GM12878 (cell line): ENCODE data around the gene C10orf90. TPM values are rescaled to one million over a fixed set of nuclear protein-coding genes. Genes with fewer than 3 reads are reported as not detected.

Experiments used
- ATAC-seq: fragments of 200-7000 bp; cut with Tn5 transposase; 3 replicates; pipeline ENCODE4 v1.9.1; 2020; ENCODE audit warnings: mild to moderate bottlenecking, moderate library complexity
- BruUV-seq: library from RNA; stranded (reverse); fragments of 400-500 nt; replicated peaks from 2 replicates; lab custom pipeline; 2021; lab: Mats Ljungman, UMichigan
- CTCF ChIA-PET: fragments of 300-600 bp; sonication (Branson Sonifier 250); formaldehyde crosslinking; extraction: SDS; loops from one replicate; lab custom pipeline; 2021; ENCODE audit warnings: inconsistent platforms; lab: Yijun Ruan, JAX
- POLR2A ChIA-PET: fragments of 350-600 bp; formaldehyde crosslinking; extraction: SDS; loops from one replicate; lab custom pipeline; 2021; ENCODE audit warnings: inconsistent platforms; lab: Charles Lee
- RAD21 ChIA-PET: fragments of 300-600 bp; sonication (Branson Sonifier 250); formaldehyde crosslinking; loops from one replicate; lab custom pipeline; 2023; ENCODE audit warnings: antibody characterized with exemption; ENCODE audit not compliant: unreplicated experiment; lab: Charles Lee
- SMC1A ChIA-PET: fragments of 300-600 bp; sonication (Branson Sonifier 250); formaldehyde crosslinking; loops from one replicate; lab custom pipeline; 2023; ENCODE audit not compliant: unreplicated experiment, uncharacterized antibody; lab: Charles Lee
- DNase-seq: peaks from one replicate; pipeline ENCODE4 v3.0.0-alpha.2; 2011; ENCODE audit warnings: low read depth, low spot score
- FAIRE-seq: peaks from 3 replicates; lab custom pipeline; 2011; peaks lifted over from hg19 to GRCh38; lab: Jason Lieb, UNC
- H2AFZ ChIP-seq: 2 replicates; pipeline ENCODE4 v1.6.0; 2011; ENCODE audit warnings: low read depth, low read length, control low read depth; ENCODE audit not compliant: control insufficient read depth
- H3K27ac ChIP-seq: 2 replicates; pipeline ENCODE4 v1.5.1; 2011; ENCODE audit warnings: control low read depth; ENCODE audit not compliant: control insufficient read depth, insufficient read depth
- H3K27me3 ChIP-seq, 2 experiments: replicated peaks in 1 of 2; 2 replicates each; pipeline versions ENCODE4 v1.6.0 to v1.6.1; 2011; ENCODE audit warnings: low read length in 1 of 2; ENCODE audit not compliant: control insufficient read depth in 2 of 2, insufficient read depth in 2 of 2
- H3K36me3 ChIP-seq, 2 experiments: 2 replicates each; pipeline ENCODE4 v1.5.1; 2011; ENCODE audit warnings: low read length in 1 of 2; ENCODE audit not compliant: control insufficient read depth in 2 of 2, insufficient read depth in 2 of 2
- H3K4me1 ChIP-seq: 2 replicates; pipeline ENCODE4 v1.6.1; 2011; ENCODE audit warnings: mild to moderate bottlenecking, low read length, moderate library complexity, mixed read lengths; ENCODE audit not compliant: control insufficient read depth, insufficient read depth
- H3K4me2 ChIP-seq: 2 replicates; pipeline ENCODE4 v1.6.0; 2011; ENCODE audit warnings: control low read depth; ENCODE audit not compliant: control insufficient read depth, insufficient read depth
- H3K4me3 ChIP-seq: fragments of 200-600 bp; sonication (generic); 2 replicates; pipeline ENCODE4 v1.5.1; 2016
- H3K79me2 ChIP-seq: 2 replicates; pipeline ENCODE4 v1.6.0; 2011; ENCODE audit warnings: low read length; ENCODE audit not compliant: control insufficient read depth, insufficient read depth
- H3K9ac ChIP-seq: 2 replicates; pipeline ENCODE4 v1.8.0; 2011; ENCODE audit warnings: low read length, control low read depth, mixed read lengths; ENCODE audit not compliant: control insufficient read depth, insufficient read depth
- H3K9me3 ChIP-seq: replicated peaks from 3 replicates; pipeline ENCODE4 v1.5.1; 2011; ENCODE audit warnings: mild to moderate bottlenecking, low read length; ENCODE audit not compliant: control insufficient read depth, insufficient read depth
- H4K20me1 ChIP-seq: 2 replicates; pipeline ENCODE4 v1.6.0; 2011; ENCODE audit not compliant: control insufficient read depth, insufficient read depth
- ASH2L ChIP-seq: fragments of 300-600, 200-600 bp; sonication (generic); IDR thresholded peaks from 2 replicates; pipeline ENCODE4 v1.6.1; 2017; ENCODE audit warnings: low read depth, mild to moderate bottlenecking, borderline replicate concordance
- ATF7 ChIP-seq: fragments of 450-650 bp; IDR thresholded peaks from 2 replicates; pipeline ENCODE4 v1.6.1; 2016; ENCODE audit warnings: low read depth, mild to moderate bottlenecking
- BRCA1 ChIP-seq: IDR thresholded peaks from 2 replicates; pipeline ENCODE4 v1.6.1; 2011; ENCODE audit warnings: low read depth, low read length, improper control_type of control experiment
- CEBPB ChIP-seq, 2 experiments: fragments of 150-350 bp in 1 of 2; IDR thresholded peaks; 2 replicates each; pipeline ENCODE4 v1.6.1; 2012 to 2014; ENCODE audit warnings: low read depth in 2 of 2, low read length in 2 of 2, borderline replicate concordance in 1 of 2, inconsistent platforms in 1 of 2
- EZH2 ChIP-seq: IDR thresholded peaks from 2 replicates; pipeline ENCODE4 v1.6.1; 2012; ENCODE audit warnings: low read depth, mild to moderate bottlenecking, control low read depth, inconsistent platforms, low read length, borderline replicate concordance; ENCODE audit not compliant: control insufficient read depth
- FOXK2 ChIP-seq: fragments of 450-650 bp; IDR thresholded peaks from 2 replicates; pipeline ENCODE4 v1.6.1; 2017; ENCODE audit warnings: mild to moderate bottlenecking, moderate library complexity
- NRF1 ChIP-seq: conservative IDR thresholded peaks from 2 replicates; pipeline ENCODE4 v1.6.1; 2011; ENCODE audit warnings: mild to moderate bottlenecking, low read depth, low read length, improper control_type of control experiment
- RAD21 ChIP-seq: IDR thresholded peaks from 2 replicates; pipeline ENCODE4 v1.6.1; 2011; ENCODE audit warnings: mild to moderate bottlenecking, low read depth, low read length, moderate library complexity; ENCODE audit not compliant: insufficient read depth
- SUPT20H ChIP-seq: IDR thresholded peaks from 2 replicates; pipeline ENCODE4 v1.6.1; 2011; ENCODE audit warnings: low read depth, mild to moderate bottlenecking, low read length, moderate library complexity, borderline replicate concordance; ENCODE audit not compliant: control insufficient read depth
- ZBED1 ChIP-seq: IDR thresholded peaks from 2 replicates; pipeline ENCODE4 v1.6.1; 2016; ENCODE audit warnings: borderline replicate concordance
- ZNF384 ChIP-seq: IDR thresholded peaks from 2 replicates; pipeline ENCODE4 v1.6.1; 2012; ENCODE audit warnings: low read depth, mild to moderate bottlenecking, low read length, improper control_type of control experiment, borderline replicate concordance
- WGBS: methylation state at CpG from one replicate; pipeline ENCODE4 v1.1.6; 2016; ENCODE audit warnings: low lambda C conversion rate; ENCODE audit not compliant: insufficient replicate concordance, insufficient coverage; ENCODE audit errors: missing lambda C conversion rate; 5-methylcytosine and 5-hydroxymethylcytosine counted together
- in situ Hi-C: fragments of 300-500 bp; cut with MboI; formaldehyde crosslinking; loops from 9 replicates; pipeline ENCODE4 v1.14.3; 2018; ENCODE audit warnings: mixed read lengths
- intact Hi-C: fragments of 100-400 bp; cut with micrococcal nuclease; formaldehyde crosslinking; loops from one replicate; pipeline ENCODE4 v1.14.2; 2022; ENCODE audit not compliant: unreplicated experiment
- polyA plus RNA-seq, 11 experiments: library from polyadenylated mRNA; depleted of rRNA in 4 of 11; unstranded in 6 of 11; stranded (reverse) in 5 of 11; fragments of >200 nt; fragmentation: Nextera tagmentation in 4 of 11; fragmentation: Illumina TruSeq in 1 of 11; extraction: Ambion mirVana in 4 of 11; extraction: Trizol in 1 of 11; gene quantifications; 1 replicate in 1 of 11; 2 replicates in 10 of 11; pipeline versions ENCODE4 v1.2.1 to v1.2.3, GENCODE V29; 2011 to 2016; ENCODE audit warnings: inconsistent platforms in 2 of 11, missing spikeins in 2 of 11, low read depth in 1 of 11
- total RNA-seq, 4 experiments: library from RNA; depleted of rRNA in 3 of 4; stranded (reverse); fragments of >200 nt in 3 of 4; fragmentation: Illumina TruSeq in 1 of 4; extraction: Trizol in 1 of 4; gene quantifications; 2 replicates each; pipeline versions ENCODE4 v1.2.1 to v1.2.3, GENCODE V29; 2013 to 2021
- TF ChIP-seq, protein P1 (sequence below): fragments of 150-350 bp; IDR thresholded peaks from 2 replicates; pipeline ENCODE4 v1.6.1; 2016; ENCODE audit warnings: low read depth, low read length
- TF ChIP-seq, protein P2 (sequence below): IDR thresholded peaks from 2 replicates; pipeline ENCODE4 v1.6.1; 2011; ENCODE audit warnings: borderline replicate concordance, low read depth, mild to moderate bottlenecking, moderate library complexity, low read length; ENCODE audit not compliant: insufficient read depth, poor library complexity, severe bottlenecking
- TF ChIP-seq, protein P3 (sequence below): fragments of 450-650 bp; IDR thresholded peaks from 2 replicates; pipeline ENCODE4 v1.6.1; 2017; ENCODE audit warnings: mild to moderate bottlenecking, moderate library complexity

Gene C10orf90
- total and polyA plus RNA-seq, 10 of the 15 experiments (the other 5 are each of a cell fraction or from before 2014, with no cell fraction given): 0.04 TPM; not detected in 9

DNA sequence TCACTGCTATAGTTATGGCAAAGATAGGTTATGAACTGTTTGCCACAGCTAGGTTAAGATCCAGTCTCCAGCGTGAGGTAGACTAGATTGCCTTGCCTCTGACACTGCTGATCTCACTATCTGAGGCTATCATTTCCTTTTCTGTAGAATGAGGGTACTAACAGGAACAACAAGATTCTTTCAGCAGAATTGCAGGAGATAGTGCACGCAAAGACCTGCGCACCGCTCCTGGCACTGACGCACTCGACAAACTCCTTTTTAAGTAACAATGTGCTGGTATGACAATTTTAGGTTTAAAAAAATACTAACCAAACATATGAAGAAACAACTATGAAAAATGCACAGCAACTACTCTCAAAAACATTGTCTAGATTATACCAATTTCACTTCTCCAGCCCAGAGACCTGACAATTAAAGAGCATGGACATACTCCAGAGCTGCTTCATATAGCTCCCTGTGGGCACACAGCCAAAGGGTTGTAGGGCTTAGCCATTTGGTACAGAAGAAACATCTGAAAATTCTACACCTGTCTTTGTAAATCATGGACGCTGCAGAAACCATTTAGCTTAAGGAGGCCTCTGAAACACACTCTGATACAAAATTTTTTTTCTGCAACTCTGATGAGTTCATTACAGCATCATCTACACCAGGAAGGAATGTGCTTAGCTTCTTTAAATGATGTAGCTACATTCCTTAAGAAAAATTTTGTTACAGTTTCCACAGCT, 290.0 kb downstream of the C10orf90 start:
- Histone ChIP-seq H3K4me2 (no peak overlapping the region), H3K9ac (no peak overlapping the region), H3K27ac (no peak overlapping the region), H3K4me1 (no peaks in the 10 kb centered on the region), H3K36me3 (no peaks in the 10 kb centered on the region), H3K9me3 (no peaks in the 10 kb centered on the region), H3K4me3 (no peak overlapping the region), H3K79me2 (no peaks in the 10 kb centered on the region), H2AFZ (no peak overlapping the region), H3K27me3 (no peaks in the 10 kb centered on the region), H4K20me1 (no peaks in the 10 kb centered on the region)
- 67% methylated on average over 7 of the region's 7 CpGs for WGBS
- FAIRE-seq: no peak
- no peak for DNase-seq
- in situ Hi-C loops (no loop called here), intact Hi-C loops (no loop called here)
- ATAC-seq: no peak
- RAD21 ChIA-PET: no interaction called here
- no TSS peak for BruUV-seq
- CTCF ChIA-PET: no interaction called here
- SMC1A ChIA-PET: no interaction called here
- POLR2A ChIA-PET: no interaction called here
- TF ChIP-seq ZNF384 (no peak), SUPT20H (no peak), RAD21 (no peak), ATF7 (no peak), NRF1 (no peak), EZH2 (no peak), ZBED1 (no peak), FOXK2 (no peak), CEBPB (IDR thresholded peaks at IDR 0.05; ENCODE audit: borderline replicate concordance in 1 of 2, low read depth in 2 of 2, low read length in 2 of 2) (no peak), BRCA1 (no peak), ASH2L (no peak)
- TF ChIP-seq, protein P1, sequence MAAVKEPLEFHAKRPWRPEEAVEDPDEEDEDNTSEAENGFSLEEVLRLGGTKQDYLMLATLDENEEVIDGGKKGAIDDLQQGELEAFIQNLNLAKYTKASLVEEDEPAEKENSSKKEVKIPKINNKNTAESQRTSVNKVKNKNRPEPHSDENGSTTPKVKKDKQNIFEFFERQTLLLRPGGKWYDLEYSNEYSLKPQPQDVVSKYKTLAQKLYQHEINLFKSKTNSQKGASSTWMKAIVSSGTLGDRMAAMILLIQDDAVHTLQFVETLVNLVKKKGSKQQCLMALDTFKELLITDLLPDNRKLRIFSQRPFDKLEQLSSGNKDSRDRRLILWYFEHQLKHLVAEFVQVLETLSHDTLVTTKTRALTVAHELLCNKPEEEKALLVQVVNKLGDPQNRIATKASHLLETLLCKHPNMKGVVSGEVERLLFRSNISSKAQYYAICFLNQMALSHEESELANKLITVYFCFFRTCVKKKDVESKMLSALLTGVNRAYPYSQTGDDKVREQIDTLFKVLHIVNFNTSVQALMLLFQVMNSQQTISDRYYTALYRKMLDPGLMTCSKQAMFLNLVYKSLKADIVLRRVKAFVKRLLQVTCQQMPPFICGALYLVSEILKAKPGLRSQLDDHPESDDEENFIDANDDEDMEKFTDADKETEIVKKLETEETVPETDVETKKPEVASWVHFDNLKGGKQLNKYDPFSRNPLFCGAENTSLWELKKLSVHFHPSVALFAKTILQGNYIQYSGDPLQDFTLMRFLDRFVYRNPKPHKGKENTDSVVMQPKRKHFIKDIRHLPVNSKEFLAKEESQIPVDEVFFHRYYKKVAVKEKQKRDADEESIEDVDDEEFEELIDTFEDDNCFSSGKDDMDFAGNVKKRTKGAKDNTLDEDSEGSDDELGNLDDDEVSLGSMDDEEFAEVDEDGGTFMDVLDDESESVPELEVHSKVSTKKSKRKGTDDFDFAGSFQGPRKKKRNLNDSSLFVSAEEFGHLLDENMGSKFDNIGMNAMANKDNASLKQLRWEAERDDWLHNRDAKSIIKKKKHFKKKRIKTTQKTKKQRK: no peak
- TF ChIP-seq, protein P2, sequence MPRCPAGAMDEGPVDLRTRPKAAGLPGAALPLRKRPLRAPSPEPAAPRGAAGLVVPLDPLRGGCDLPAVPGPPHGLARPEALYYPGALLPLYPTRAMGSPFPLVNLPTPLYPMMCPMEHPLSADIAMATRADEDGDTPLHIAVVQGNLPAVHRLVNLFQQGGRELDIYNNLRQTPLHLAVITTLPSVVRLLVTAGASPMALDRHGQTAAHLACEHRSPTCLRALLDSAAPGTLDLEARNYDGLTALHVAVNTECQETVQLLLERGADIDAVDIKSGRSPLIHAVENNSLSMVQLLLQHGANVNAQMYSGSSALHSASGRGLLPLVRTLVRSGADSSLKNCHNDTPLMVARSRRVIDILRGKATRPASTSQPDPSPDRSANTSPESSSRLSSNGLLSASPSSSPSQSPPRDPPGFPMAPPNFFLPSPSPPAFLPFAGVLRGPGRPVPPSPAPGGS: no peak
- TF ChIP-seq, protein P3, sequence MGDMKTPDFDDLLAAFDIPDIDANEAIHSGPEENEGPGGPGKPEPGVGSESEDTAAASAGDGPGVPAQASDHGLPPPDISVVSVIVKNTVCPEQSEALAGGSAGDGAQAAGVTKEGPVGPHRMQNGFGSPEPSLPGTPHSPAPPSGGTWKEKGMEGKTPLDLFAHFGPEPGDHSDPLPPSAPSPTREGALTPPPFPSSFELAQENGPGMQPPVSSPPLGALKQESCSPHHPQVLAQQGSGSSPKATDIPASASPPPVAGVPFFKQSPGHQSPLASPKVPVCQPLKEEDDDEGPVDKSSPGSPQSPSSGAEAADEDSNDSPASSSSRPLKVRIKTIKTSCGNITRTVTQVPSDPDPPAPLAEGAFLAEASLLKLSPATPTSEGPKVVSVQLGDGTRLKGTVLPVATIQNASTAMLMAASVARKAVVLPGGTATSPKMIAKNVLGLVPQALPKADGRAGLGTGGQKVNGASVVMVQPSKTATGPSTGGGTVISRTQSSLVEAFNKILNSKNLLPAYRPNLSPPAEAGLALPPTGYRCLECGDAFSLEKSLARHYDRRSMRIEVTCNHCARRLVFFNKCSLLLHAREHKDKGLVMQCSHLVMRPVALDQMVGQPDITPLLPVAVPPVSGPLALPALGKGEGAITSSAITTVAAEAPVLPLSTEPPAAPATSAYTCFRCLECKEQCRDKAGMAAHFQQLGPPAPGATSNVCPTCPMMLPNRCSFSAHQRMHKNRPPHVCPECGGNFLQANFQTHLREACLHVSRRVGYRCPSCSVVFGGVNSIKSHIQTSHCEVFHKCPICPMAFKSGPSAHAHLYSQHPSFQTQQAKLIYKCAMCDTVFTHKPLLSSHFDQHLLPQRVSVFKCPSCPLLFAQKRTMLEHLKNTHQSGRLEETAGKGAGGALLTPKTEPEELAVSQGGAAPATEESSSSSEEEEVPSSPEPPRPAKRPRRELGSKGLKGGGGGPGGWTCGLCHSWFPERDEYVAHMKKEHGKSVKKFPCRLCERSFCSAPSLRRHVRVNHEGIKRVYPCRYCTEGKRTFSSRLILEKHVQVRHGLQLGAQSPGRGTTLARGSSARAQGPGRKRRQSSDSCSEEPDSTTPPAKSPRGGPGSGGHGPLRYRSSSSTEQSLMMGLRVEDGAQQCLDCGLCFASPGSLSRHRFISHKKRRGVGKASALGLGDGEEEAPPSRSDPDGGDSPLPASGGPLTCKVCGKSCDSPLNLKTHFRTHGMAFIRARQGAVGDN: no peak
